ENCODE measurements around the gene PRSS33. TPM values are rescaled to one million over a fixed set of nuclear protein-coding genes. Genes with fewer than 3 reads are reported as not detected.

PRSS33 gene
- polyA plus RNA-seq, 1 of the 3 experiments (the other 2 are of a cell fraction): not detected

DNA sequence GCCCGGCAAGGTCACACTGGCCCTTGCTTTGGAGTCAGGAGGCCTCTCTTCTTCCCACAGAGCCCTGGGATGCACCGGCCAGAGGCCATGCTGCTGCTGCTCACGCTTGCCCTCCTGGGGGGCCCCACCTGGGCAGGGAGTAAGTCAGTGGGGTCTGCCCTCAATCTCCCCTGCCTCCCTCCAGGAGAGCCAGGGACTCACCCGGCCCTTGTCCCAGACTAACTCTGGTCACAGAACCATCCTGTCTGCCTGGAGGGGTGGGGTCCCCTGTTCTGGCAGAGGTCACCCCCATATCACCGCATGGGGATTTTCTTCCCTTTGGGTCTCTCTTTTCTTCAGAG, 43.0 kb upstream of the PRSS33 start:
- CTCF ChIA-PET: interaction anchor here (1.2 to 2.8 kb wide), 4 partner anchors 9 to 90 kb away, joined by 3 to 17 read pairs (median 10); no protein-coding TSS in a partner anchor
- H3K4me1 ChIP-seq (ENCODE audit: control insufficient read depth in 1 of 2, insufficient read depth in 2 of 2, low read depth in 1 of 2, low read length in 1 of 2): peaks cover 0 to 15% of the 10 kb centered on the region in 2 experiments; a peak in 1 of 4 replicates
- H3K9me2 ChIP-seq: no peaks in the 10 kb centered on the region
- H3K4me2 ChIP-seq: no peak overlapping the region
- H3K4me3 ChIP-seq (ENCODE audit: low read depth in 2 of 2, low read length in 1 of 2): no peak overlapping the region
- H2AFZ ChIP-seq (ENCODE audit: low read depth): no peak overlapping the region
- POLR2A ChIA-PET: interaction anchor here (1.3 kb wide), 1 partner anchor 38 kb away, joined by 3 read pairs; no protein-coding TSS in a partner anchor
- H3K27ac ChIP-seq (ENCODE audit: low read depth in 2 of 2, low read length in 1 of 2): no peak overlapping the region; a peak in 1 of 4 replicates
- no peak for DNase-seq
- no peaks in the 10 kb centered on the region; the same call in 1 of the 2 replicates for H3K27me3 ChIP-seq (ENCODE audit: insufficient read depth)
- H3F3A ChIP-seq (replicated peaks; ENCODE audit: insufficient read depth): peaks cover 2% of the 10 kb centered on the region
- no peaks in the 10 kb centered on the region for H3K79me2 ChIP-seq (ENCODE audit: insufficient read depth)
- no peaks in the 10 kb centered on the region for H4K20me1 ChIP-seq (ENCODE audit: insufficient read depth)
- no peaks in the 10 kb centered on the region for H3K36me3 ChIP-seq (replicated peaks in 1 of 2; ENCODE audit: control insufficient read depth in 1 of 2, insufficient read depth in 2 of 2, low read length in 1 of 2)
- TF ChIP-seq MEF2A (IDR thresholded peaks at IDR 0.05; ENCODE audit: borderline replicate concordance, low read depth) (no peak), USF2 (IDR thresholded peaks at IDR 0.05; ENCODE audit: borderline replicate concordance, low read depth, low read length) (no peak), ZBTB33 (IDR thresholded peaks at IDR 0.05; ENCODE audit: borderline replicate concordance, low read depth) (no peak), REST (IDR thresholded peaks at IDR 0.05; ENCODE audit: low read depth, low read length) (no peak), GATA2 (CRISPR knock-in tag; IDR thresholded peaks at IDR 0.05) (no peak), JUND (IDR thresholded peaks at IDR 0.05) (no peak), TAF1 (IDR thresholded peaks at IDR 0.05; ENCODE audit: borderline replicate concordance, low read depth, low read length) (no peak), IRF3 (IDR thresholded peaks at IDR 0.05; ENCODE audit: low read depth, low read length) (no peak), TCF12 (IDR thresholded peaks at IDR 0.05) (no peak), NRF1 (IDR thresholded peaks at IDR 0.05; ENCODE audit: low read depth, low read length) (no peak)
- no peaks in the 10 kb centered on the region for H3K9me3 ChIP-seq
- no peak overlapping the region for H3K9ac ChIP-seq
- WGBS (ENCODE audit: low lambda C conversion rate): 100% methylated on average over 1 of the region's 5 CpGs

All from SK-N-SH (cell line).